ENCODE measurements around the gene ZFP91. TPM values are rescaled to one million over a fixed set of nuclear protein-coding genes. Genes with fewer than 3 reads are reported as not detected.

Gene ZFP91
- total RNA-seq, 2 experiments from 2014 or later: 38.7 to 50.9 TPM

GRCh38 chr11:58531865-58532341, 47.0 kb upstream of the ZFP91 start:
- no peaks in the 10 kb centered on the region for H3K9me2 ChIP-seq (ENCODE audit: insufficient read depth, low read length)
- no peaks in the 10 kb centered on the region for H3K9me3 ChIP-seq (ENCODE audit: low read length)
- intact Hi-C loops (cut with micrococcal nuclease; ENCODE audit: unreplicated experiment): no loop called here
- no peak for DNase-seq (ENCODE audit: low spot score)
- no peak overlapping the region for H2AFZ ChIP-seq (ENCODE audit: low read length)
- no peak overlapping the region for H3K4me2 ChIP-seq (ENCODE audit: low read length)
- peaks cover 5% of the 10 kb centered on the region; the same call in 1 of the 2 replicates for H3K79me2 ChIP-seq (ENCODE audit: insufficient read depth, low read depth, low read length)
- CTCF ChIA-PET (ENCODE audit: unreplicated experiment): interaction anchor here (0.8 kb wide), 1 partner anchor 35 kb away, joined by 3 read pairs; no protein-coding TSS in a partner anchor
- POLR2A ChIA-PET: no interaction called here
- peaks cover 7% of the 10 kb centered on the region for H3K4me1 ChIP-seq (ENCODE audit: insufficient read depth, low read length, poor library complexity, severe bottlenecking)
- no TSS peak for BruUV-seq (replicated peaks)
- H3K4me3 ChIP-seq (ENCODE audit: low read depth, low read length, poor library complexity, severe bottlenecking): no peak overlapping the region
- H3K27ac ChIP-seq (ENCODE audit: low read depth, low read length, poor library complexity, severe bottlenecking): no peak overlapping the region
- no peaks in the 10 kb centered on the region for H4K20me1 ChIP-seq (ENCODE audit: insufficient read depth, low read length)
- H3K36me3 ChIP-seq (ENCODE audit: insufficient read depth, low read length): peaks cover 87% of the 10 kb centered on the region
- no peak for TF ChIP-seq EZH2phosphoT487 (IDR thresholded peaks at IDR 0.05; ENCODE audit: borderline replicate concordance, low read depth, low read length)
- TF ChIP-seq CTCF (conservative IDR thresholded peaks at IDR 0.05; ENCODE audit: low read length): no peak

GRCh38 chr11:58546841-58547240, 32.0 kb upstream of the ZFP91 start:
- peaks cover 98% of the 10 kb centered on the region for H3K36me3 ChIP-seq (ENCODE audit: insufficient read depth, low read length)
- H3K4me3 ChIP-seq (ENCODE audit: low read depth, low read length, poor library complexity, severe bottlenecking): no peak overlapping the region
- TF ChIP-seq CTCF (conservative IDR thresholded peaks at IDR 0.05; ENCODE audit: low read length) (no peak), EZH2phosphoT487 (IDR thresholded peaks at IDR 0.05; ENCODE audit: borderline replicate concordance, low read depth, low read length) (no peak)
- no peak overlapping the region for H3K27ac ChIP-seq (ENCODE audit: low read depth, low read length, poor library complexity, severe bottlenecking)
- POLR2A ChIA-PET: no interaction called here
- intact Hi-C loops (cut with micrococcal nuclease; ENCODE audit: unreplicated experiment): no loop called here
- H3K4me2 ChIP-seq (ENCODE audit: low read length): no peak overlapping the region
- CTCF ChIA-PET (ENCODE audit: unreplicated experiment): no interaction called here
- no peaks in the 10 kb centered on the region; the same call in 1 of the 2 replicates for H3K79me2 ChIP-seq (ENCODE audit: insufficient read depth, low read depth, low read length)
- no peaks in the 10 kb centered on the region for H3K9me2 ChIP-seq (ENCODE audit: insufficient read depth, low read length)
- H3K4me1 ChIP-seq (ENCODE audit: insufficient read depth, low read length, poor library complexity, severe bottlenecking): no peaks in the 10 kb centered on the region
- no peak for DNase-seq (ENCODE audit: low spot score)
- no TSS peak for BruUV-seq (replicated peaks)
- H2AFZ ChIP-seq (ENCODE audit: low read length): no peak overlapping the region
- H4K20me1 ChIP-seq (ENCODE audit: insufficient read depth, low read length): no peaks in the 10 kb centered on the region
- no peaks in the 10 kb centered on the region for H3K9me3 ChIP-seq (ENCODE audit: low read length)

GRCh38 chr11:58549644-58550043, 29.2 kb upstream of the ZFP91 start:
- CTCF ChIA-PET (ENCODE audit: unreplicated experiment): no interaction called here
- intact Hi-C loops (cut with micrococcal nuclease; ENCODE audit: unreplicated experiment): no loop called here

More at GRCh38 chr11:58549644-58550043, 29.2 kb upstream of the ZFP91 start:
- POLR2A ChIA-PET: no interaction called here
- H2AFZ ChIP-seq (ENCODE audit: low read length): no peak overlapping the region
- H3K4me3 ChIP-seq (ENCODE audit: low read depth, low read length, poor library complexity, severe bottlenecking): no peak overlapping the region
- no peak for DNase-seq (ENCODE audit: low spot score)
- 0 out of 2 replicates have a peak, but pooled peaks cover 3% of the 10 kb centered on the region for H4K20me1 ChIP-seq (ENCODE audit: insufficient read depth, low read length)
- H3K36me3 ChIP-seq (ENCODE audit: insufficient read depth, low read length): peaks cover 100% of the 10 kb centered on the region
- no peaks in the 10 kb centered on the region for H3K9me2 ChIP-seq (ENCODE audit: insufficient read depth, low read length)
- no TSS peak for BruUV-seq (replicated peaks)
- no peak overlapping the region for H3K4me2 ChIP-seq (ENCODE audit: low read length)
- H3K79me2 ChIP-seq (ENCODE audit: insufficient read depth, low read depth, low read length): peaks cover 3% of the 10 kb centered on the region; the same call in 1 of the 2 replicates
- H3K27ac ChIP-seq (ENCODE audit: low read depth, low read length, poor library complexity, severe bottlenecking): no peak overlapping the region
- no peaks in the 10 kb centered on the region for H3K4me1 ChIP-seq (ENCODE audit: insufficient read depth, low read length, poor library complexity, severe bottlenecking)
- no peak for TF ChIP-seq EZH2phosphoT487 (IDR thresholded peaks at IDR 0.05; ENCODE audit: borderline replicate concordance, low read depth, low read length)
- TF ChIP-seq CTCF (conservative IDR thresholded peaks at IDR 0.05; ENCODE audit: low read length): no peak
- no peaks in the 10 kb centered on the region for H3K9me3 ChIP-seq (ENCODE audit: low read length)

Data from OCI-LY7 (cell line).